ENCODE results near the gene FXYD2.
"Not testable (repeated sequence)": the region's sequence is repeated elsewhere in the genome, so short reads cannot be mapped to it uniquely, and the experiment has no call there.

The FXYD2 gene

DNA sequence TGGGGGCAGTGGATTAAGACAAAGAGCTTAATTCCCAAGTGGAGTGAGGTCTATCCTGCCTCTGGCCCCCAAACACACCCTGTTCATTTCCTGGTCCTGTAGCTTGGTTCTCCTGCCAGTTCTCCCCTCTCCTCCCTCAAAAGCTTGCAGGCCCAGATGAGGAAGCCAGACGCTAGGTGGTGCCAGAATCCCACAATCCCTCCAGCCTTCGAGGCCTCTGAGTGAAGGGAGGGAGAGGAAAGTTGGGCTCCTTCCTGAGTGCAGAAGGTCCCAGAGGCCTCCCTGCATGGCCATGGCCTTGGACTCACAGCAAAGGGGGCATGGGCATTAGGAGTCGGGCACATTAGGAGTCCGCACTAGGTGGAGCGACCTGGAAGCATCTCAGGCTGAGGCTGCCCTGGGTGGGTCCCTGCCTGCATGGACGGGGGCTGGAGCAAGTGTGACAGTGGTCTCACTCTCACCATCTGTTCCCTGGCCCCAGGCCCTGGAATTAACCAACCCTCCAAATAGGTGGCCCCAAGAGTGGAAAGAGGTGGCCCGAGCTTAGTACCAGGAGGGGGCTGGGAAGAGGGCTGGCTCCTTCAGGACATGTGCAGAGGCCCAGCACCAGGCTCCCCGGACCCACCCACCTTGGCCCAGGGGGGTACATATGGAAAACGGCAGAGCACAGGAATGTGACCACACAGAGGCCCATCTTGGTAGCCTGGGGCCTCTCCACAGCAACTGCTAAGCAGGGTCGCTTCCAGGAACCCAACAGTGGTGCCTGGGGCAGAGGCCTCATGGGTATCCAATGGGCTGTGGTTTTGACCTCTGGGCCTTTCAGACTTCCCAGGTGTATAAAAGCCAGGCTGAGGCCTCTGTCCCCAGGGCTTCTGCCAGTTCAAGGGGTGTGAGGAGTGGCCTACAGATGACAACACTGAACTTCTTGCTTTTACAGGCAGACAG is 5.2 kb downstream of the FXYD2 start:
- DNase-seq: no peak

DNA sequence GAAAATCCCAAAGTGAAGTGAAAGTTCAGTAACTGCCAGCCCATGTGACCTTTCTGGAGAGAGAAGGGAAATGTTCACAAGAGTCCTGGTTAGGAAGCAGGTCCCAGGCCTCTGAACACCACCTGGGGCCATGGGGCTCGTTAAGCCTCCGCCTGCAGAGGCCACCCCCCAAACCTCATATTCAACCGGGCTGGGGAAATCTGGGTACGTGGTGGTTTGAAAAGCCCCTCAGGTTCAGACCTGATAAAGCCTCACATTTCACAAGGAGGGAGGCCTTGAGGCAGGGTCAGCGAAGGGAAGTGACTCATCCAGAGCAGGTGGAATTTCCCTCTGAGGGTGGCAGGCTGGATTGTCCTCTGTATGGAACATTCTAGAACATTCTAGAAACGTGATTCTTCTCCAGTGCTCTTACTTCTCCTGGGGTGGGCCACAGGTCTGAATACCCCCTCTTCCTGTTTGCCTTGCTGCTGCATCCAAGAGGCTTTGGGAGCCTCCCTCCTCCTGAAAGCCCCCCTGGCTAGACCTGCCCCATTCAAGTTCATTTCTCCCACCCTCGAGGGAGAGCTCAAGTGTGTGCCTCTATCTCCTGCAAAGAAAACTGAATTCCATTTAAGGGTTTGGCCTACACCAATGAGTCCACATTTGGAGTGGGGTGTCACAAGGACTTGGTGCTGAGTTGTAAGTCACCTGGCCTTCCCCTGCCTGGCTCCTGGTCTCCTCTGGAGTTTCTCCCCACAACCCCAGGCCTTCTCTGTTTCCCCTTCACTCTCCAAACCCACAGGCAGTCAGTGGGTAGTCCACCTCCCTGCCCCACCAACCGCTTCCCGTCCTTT is 6.3 kb downstream of the FXYD2 start:
- no peak for DNase-seq

DNA sequence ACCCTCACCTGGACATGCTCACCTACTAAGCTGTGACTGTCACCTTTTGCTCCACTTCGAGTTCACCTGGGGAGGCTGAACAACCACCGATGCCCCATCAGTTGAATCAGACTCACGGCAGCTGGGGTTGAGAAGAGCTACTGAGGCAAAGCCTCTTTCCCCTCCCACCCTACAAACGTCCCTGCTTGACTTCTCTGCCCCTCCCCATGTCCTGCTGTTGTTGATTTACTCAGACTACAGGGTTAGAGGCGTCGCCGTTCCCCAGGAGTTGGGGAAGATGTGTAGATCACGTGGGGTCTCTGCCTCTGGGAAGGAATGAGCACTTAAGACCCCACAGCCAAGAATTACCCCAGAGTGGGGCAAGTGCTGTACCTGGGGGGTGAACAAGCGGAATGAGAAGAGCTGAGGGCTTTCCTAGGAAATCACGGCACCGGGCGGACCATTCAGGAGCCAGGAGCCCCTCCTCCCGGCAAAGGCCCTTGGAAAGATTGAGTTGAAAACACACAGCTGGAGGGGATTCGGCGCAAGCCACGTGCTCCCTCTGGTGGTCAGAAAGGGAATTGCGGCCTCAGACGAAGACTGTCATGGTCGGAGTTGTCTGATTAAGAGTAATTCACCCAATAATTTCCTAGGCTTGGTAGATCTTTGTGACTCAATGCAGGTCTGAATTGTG is 7.0 kb downstream of the FXYD2 start:
- peak; percentile 19 for DNase-seq

DNA sequence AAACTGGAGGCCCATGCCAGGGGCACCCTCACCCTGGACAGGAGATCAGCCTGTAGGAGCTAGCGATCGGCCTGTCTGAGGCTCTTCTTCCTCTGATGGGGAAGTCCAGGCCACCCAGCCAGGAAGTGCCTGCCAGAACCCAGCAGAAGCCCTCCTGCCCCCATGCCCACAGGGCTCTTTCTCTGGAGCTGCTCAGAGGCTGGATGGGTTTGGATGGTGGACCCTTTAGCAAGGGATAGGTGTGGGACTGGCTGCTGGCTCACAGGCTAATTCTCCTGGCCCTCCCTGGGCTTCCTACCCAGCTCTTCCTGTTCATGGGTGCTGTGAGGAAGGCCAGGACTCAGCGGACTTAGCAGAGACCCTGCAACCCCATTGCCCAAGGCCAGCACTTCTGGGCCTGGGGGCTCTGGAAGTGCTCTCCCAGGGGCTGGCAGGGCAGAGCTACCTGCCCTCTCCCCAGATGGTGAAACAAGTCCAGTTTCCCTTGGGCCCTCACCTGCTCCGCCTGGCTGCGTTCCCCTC is 7.6 kb downstream of the FXYD2 start:
- no peak for DNase-seq

DNA sequence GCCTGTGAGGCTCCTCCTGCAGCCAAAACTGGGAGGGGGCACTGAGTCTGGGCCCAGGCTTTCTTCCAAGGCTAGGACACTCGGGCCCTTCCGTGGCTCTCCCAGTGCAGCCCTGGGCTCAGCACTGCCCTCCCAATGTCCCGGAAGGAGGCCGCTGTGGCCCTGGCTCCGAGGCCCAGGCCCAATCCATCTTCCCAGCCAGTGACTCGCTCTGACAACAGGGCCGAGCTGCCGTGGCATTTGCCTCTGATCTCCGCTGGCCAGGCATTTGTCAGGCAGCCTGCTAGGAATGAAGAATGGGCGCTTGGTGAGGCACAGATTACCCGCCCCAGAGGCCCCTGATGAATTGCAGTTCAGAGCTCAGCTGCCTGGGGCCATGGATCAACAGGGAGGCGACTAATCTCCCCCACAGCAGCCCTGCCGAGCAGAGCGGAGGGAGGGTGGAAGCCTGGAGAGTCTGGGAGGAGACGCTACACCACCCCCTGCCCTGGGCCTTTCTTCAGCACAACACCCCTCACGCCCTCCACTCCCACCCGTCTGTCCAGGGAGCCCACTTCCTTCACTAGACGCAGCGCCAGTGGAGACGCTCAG is 8.3 kb downstream of the FXYD2 start:
- no peak for DNase-seq

DNA sequence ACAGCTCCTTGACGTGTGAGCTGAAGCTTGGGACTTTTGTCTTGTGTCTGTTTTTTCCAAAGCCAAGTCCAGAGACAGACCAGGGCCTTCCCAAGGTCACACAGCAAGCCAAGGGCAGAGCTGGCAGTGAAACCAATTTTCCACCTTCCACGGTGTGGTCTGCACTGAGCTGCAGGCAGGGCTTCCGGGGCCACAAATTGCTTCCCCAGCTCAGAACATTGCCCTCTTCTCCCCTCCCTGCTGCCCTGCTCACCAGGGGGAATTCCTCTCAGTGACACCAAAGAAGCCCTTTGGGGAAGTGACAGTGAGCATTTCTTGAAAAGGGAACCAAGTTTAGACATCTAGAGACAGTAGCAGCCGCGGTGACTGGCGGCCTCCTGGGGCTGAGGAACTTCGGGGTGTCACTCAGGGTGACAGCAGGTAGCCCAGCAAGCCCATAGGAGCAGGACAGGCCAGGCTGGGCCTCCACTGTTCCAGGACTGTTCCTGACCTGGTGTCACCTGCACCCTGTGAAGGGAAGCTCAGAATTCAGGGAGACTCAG is 9.2 kb downstream of the FXYD2 start:
- DNase-seq: no peak

DNA sequence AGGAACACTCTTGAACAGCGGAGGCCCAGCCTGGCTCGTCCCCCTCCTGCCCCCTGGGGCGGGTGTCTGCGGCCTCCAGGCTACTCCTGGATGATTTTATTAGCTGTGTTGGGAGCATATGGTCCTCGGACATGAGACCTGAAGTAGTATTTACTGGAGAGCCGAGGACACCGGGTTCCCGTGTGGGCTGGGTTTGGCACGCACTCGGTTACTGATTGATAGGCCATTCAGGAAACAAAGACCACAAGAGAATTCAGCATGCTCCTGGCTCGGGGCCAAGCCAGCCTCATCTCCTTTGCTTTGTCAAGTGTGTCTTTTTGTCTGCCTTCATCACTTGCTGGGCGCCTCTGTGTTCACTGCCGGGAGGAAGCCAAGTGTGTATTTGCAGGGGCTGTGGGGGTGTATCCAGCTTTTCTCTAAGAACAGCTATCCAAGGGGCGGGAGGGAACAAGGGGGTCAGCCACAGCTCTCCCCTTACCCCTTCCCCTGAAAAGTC is 9.7 kb downstream of the FXYD2 start:
- no peak for DNase-seq

DNA sequence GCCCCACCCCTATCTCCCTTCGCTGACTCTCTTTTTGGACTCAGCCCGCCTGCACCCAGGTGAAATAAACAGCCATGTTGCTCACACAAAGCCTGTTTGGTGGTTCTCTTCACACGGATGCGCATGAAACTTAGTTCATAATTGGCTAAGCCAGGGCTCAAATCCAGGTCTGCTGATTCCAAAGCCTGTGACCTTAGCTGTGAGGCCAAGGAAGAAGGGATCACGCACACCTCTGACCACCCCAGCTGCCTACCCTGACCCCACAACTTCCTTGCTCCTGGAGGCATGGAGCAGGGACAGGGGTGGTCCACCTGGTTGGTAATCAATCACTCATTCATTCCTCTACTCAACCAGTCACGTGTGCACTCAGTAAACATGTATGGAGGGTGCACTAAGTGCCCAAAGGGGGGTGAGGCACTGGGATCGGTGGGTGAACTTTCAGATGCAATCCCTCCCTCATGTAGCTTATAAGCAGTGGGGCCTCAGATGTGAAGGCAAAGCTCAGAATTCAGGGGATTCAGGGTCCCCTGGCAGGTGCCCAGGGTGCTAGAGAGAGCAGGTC is 10.3 kb downstream of the FXYD2 start:
- no peak for DNase-seq

DNA sequence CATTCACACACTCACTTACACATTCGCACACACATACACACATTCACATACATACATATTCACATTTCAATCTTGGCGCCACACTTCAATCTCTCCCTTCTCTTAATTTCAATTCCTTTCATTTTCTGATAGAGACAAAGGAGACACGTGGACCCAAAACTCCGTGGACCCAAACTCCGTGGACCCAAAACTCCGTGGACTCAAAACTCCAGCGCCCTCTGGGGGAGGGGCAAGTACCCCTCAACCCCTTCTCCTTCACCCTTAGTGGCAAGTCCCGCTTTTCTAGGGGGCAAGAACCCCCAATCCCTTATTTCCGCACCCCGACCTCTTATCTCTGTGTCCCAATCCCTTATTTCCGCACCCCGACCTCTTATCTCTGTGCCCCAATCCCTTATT is 14.5 kb downstream of the FXYD2 start:
- not testable (repeated sequence) for DNase-seq

DNA sequence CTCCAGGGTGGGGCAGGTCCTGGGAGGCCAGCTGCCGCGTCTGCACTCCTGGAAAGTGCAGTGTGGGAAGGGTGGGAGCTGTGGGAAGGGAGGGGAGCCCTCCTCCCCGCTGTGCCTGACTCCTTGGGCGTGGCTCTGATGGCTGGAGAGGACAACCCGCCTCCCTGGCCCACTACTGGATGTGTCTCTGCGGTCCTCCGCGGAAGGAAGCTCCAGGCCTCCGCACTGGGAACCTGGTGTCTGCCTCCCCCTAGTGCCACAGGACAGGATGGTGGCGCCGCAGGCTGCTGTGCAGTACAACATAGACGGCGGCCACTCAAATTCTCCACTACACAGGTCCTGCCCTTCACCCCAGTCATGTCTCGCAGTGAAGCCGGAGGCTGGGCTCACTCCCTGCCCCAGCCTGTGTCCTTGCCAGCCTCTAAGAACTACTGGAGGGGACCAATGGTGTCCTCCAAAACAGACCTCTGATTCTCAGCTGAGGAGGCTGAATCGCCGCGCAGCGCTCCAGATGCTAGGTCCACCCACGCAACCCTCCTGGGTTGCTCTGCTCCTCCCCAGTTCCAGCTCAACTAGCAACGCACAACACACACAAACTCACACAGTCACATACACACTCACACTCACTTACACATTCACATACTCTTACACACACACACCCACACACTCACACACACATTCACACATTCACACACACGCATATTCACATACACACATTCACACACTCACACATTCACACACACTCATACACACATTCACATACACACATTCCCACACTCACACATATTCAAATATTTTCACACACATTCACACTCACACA is 15.1 kb downstream of the FXYD2 start:
- DNase-seq: no peak

DNA sequence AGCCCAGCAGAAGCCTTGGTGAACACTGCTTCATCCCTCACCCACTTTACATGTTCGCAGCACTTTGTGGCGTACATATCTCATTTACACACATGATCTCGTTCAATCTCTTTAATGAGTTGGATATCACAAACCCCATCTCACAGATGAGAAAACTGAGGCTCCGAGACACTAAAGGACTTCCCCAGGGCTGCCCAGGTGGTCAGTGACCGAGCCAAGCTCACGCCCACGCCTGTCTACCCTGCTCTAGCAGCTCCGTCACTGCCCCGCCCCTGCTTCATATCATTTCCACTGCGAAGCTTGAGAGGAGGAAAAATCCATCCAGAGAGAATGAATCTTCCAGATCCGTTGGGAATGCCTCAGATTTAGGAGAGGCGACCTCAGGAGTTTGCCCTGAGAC is 15.8 kb downstream of the FXYD2 start:
- DNase-seq: no peak

DNA sequence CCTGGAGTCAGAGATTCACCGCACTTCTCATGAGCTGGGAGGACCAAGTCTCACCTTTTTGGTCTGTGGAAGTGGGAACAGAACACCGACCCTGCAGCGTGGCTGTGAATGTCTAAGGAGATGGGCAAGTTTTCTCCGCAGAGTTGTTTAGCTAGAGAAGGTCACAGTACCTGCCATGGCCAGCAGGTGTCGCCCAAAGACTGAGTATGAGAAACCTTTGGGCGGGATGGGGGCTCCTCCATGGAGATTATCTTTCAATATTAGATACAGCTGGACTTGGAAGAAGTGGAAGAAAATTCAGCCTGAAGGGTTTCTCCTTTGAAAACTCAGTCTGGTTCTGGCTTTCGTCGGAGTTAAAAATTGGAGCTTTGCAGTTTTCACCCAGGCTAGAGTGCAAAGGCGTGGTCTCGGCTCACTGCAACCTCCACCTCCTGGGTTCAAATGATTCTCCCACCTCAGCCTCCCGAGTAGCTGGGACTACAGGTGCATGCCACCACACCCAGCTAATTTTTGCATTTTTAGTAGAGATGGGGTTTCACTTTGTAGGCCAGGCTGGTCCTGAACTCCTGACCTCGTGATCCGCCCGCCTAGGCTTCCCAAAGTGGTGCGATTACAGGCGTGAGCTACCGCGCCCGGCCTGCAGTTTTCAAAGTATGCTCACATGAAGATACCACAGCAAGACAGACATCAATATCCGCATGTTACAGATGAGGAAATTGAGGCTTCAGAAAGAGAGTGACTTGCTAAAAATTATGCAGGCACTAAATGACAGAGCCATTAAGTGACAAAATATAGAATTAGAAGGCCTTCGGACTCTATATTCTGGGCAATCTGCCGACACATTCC is 16.8 kb downstream of the FXYD2 start:
- DNase-seq: peak; percentile 5

DNA sequence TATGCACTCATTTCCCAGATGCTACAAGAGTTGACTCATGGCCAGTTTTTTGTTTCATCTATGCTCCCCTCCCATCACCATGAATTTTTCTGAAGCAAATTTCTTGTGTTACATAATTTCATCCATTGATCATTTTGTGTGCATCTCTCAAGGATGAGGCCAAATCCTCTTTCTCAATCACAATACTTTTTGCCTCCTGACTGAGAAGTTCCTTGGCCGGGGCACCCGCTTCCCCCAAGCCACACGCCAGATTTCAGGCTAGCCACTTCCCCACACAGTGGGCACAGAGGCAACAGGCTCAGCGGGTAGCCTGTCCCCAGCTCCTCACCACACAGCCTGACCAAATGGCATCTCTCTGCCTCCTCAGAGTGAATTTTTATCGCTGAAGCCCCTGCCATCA is 17.7 kb downstream of the FXYD2 start:
- DNase-seq: no peak

DNA sequence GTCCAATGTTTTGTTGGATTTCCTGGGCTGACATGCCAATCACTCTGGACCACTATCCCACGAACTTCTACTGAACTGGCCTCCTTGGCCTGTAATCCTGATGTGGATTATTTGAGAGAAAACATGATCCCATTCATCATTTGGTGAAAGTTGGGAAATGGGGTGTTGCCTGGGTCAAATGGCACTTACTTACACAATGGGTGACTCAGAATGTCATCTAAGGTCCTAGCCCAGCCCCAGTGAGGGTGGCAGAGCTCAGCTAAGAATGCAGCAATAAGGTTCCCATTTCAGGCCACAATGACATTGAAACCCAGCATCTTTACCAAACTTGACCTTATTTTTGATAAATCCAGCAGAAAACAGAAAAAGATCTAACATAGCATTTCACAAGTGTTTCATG is 19.5 kb downstream of the FXYD2 start:
- DNase-seq: no peak

DNA sequence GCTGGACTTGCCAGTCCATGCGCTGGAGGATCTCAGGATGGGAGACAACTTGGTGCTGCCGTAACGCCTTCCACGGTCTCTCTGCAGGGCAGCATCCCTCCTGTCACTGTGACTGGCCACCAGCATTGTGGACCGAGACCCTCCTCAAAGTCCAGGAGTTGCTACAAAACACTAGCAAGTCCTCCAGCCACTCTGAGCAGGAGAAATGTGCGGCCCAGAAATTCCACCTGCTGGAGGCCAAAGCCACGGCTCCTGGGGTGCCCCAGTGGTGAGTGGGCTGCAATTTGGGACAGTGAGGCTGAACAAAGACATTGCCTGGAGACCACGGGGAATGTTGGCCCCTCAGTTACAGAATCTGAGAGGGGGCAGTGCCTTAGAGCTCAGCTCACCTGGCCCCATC is 20.6 kb downstream of the FXYD2 start:
- no peak for DNase-seq

DNA sequence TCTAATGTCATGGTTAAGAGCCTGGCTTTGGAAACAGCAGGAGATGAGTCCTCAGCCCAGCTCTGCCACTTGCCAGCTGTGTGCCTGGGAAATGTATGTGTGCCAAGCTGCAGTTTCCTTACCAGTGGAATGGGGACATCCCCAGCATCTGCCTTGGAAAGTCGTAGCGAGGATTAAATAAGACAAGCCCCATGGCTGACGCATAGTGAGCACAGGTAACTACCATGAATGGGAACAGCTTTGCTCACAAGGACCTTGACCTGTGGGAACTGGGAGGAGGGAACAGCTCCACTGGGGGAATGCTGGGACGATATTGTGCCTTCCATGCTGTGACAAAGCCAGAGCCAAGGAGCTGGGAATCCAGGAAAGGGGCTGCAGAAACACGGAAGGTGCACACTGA is 24.9 kb downstream of the FXYD2 start:
- no peak for DNase-seq

DNA sequence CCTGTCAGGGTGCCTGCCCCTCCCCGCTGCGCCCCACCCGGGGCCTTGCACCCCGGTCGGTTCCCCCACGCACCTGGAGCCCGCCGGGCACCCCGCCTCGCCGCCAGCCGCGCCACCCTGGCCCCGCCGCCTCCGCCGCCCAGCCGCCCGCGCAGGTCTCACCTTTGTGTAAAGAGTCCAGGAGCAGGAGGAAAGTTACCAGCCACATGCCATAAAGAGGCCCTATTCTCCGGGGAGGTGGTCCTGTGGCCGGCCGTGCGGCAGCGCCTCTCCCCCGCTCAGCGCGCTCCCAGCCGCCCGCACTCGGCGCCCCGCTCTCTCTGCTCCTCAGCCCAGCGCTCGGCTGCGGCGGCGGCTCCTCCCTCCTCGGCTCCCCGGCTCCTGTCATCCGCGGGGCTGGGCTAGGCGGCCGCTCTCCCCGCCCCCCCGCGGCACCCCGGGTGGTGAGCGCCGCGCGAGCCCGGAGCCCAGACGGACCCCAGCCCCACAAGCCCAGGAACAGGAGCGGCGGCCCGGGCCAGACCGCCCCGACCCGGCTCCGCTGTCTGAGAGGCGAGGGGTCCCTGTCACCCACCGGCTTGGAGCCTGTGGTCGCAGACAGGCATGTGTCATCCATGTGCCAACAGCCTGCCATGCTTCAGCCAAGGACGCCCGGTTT is 27.5 kb downstream of the FXYD2 start, which contains the start of gene DSCAML1:
Gene DSCAML1, minus strand, starts transcription at position 345 of the 658 bp plus-strand sequence. Its CDS starts 137 bp downstream, at position 208.
- DNase-seq: no peak

DNA sequence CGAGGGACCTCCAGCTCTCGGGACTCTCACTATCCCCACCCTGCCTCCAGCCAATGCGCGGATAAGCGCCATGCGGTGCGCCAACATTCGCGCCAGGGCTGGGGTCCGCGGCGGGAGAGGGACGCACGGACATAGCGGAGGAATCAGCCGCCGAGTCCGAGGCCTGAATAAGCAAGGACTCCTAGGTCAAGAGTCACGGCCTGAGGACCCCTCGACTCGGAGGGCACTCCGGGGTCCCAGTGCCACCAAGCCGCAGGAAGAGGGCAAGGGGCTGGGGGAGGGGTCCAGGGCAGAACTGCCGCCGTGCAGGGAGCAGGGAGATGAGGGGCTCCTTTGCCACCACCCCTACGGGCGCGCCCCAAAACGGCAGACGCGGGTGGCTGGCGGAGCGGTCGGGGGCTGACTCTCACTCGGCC is 28.1 kb downstream of the FXYD2 start:
- no peak for DNase-seq
